Measurements from ENCODE around the gene COA8. TPM values are rescaled to one million over a fixed set of nuclear protein-coding genes. Genes with fewer than 3 reads are reported as not detected.

COA8 gene
- total RNA-seq, 1 donor from 2014 or later, result 54.9 TPM

- DNase-seq, result peak; percentile 57
- H3K27ac Mint-ChIP-seq (ENCODE audit: unreplicated experiment), result no peak overlapping the region
- H3K27me3 Mint-ChIP-seq (ENCODE audit: unreplicated experiment), result peaks cover 5% of the 10 kb centered on the region
These were observed 28.1 kb upstream of the COA8 start for GRCh38 chr14:103534576-103535061.

GRCh38 chr14:103535081-103535890, 27.5 kb upstream of the COA8 start:
- Mint-ChIP-seq H3K4me3 (ENCODE audit: unreplicated experiment) (no peak overlapping the region), H3K36me3 (ENCODE audit: unreplicated experiment) (no peaks in the 10 kb centered on the region), H3K27ac (ENCODE audit: unreplicated experiment) (no peak overlapping the region), H3K4me1 (ENCODE audit: low read depth, unreplicated experiment) (peaks cover 4% of the 10 kb centered on the region), H3K9me3 (ENCODE audit: unreplicated experiment) (peaks cover 1% of the 10 kb centered on the region), H3K27me3 (ENCODE audit: unreplicated experiment) (peaks cover 6% of the 10 kb centered on the region)
- TF ChIP-seq CTCF (IDR thresholded peaks at IDR 0.05; ENCODE audit: partially characterized antibody, unreplicated experiment), result no peak
- no peak for DNase-seq

More at GRCh38 chr14:103534576-103535061, 28.1 kb upstream of the COA8 start:
- TF ChIP-seq CTCF (IDR thresholded peaks at IDR 0.05; ENCODE audit: partially characterized antibody, unreplicated experiment), result no peak
- Mint-ChIP-seq H3K9me3 (ENCODE audit: unreplicated experiment) (peaks cover 1% of the 10 kb centered on the region), H3K36me3 (ENCODE audit: unreplicated experiment) (no peaks in the 10 kb centered on the region), H3K4me3 (ENCODE audit: unreplicated experiment) (no peak overlapping the region), H3K4me1 (ENCODE audit: low read depth, unreplicated experiment) (peaks cover 4% of the 10 kb centered on the region)

- H3K9me3 Mint-ChIP-seq (ENCODE audit: unreplicated experiment), result peaks cover 1% of the 10 kb centered on the region
- H3K27ac Mint-ChIP-seq (ENCODE audit: unreplicated experiment), result peak overlapping the region; percentile 38
- H3K4me1 Mint-ChIP-seq (ENCODE audit: low read depth, unreplicated experiment), result peaks cover 8% of the 10 kb centered on the region
- H3K36me3 Mint-ChIP-seq (ENCODE audit: unreplicated experiment), result no peaks in the 10 kb centered on the region
- DNase-seq, result no peak
- TF ChIP-seq CTCF (IDR thresholded peaks at IDR 0.05; ENCODE audit: partially characterized antibody, unreplicated experiment), result no peak
- H3K27me3 Mint-ChIP-seq (ENCODE audit: unreplicated experiment), result peaks cover 9% of the 10 kb centered on the region
- no peak overlapping the region for H3K4me3 Mint-ChIP-seq (ENCODE audit: unreplicated experiment)
These were observed 26.7 kb upstream of the COA8 start for GRCh38 chr14:103535891-103536565.

- H3K27me3 Mint-ChIP-seq (ENCODE audit: unreplicated experiment), result peaks cover 9% of the 10 kb centered on the region
These were observed 26.1 kb upstream of the COA8 start for GRCh38 chr14:103536693-103537092.

More at GRCh38 chr14:103536693-103537092, 26.1 kb upstream of the COA8 start:
- Mint-ChIP-seq H3K36me3 (ENCODE audit: unreplicated experiment) (no peaks in the 10 kb centered on the region), H3K27ac (ENCODE audit: unreplicated experiment) (peak overlapping the region; percentile 81), H3K9me3 (ENCODE audit: unreplicated experiment) (peaks cover 1% of the 10 kb centered on the region), H3K4me3 (ENCODE audit: unreplicated experiment) (no peak overlapping the region), H3K4me1 (ENCODE audit: low read depth, unreplicated experiment) (peaks cover 8% of the 10 kb centered on the region)
- no peak for DNase-seq
- no peak for TF ChIP-seq CTCF (IDR thresholded peaks at IDR 0.05; ENCODE audit: partially characterized antibody, unreplicated experiment)

Measured in glutamatergic neuron (in vitro differentiated cells).